Heart left ventricle (tissue), 16 donors: Measurements from ENCODE around the gene PGM2. TPM values are rescaled to one million over a fixed set of nuclear protein-coding genes. Genes with fewer than 3 reads are reported as not detected.

Experiments used
- ATAC-seq, 4 donors: fragments of 200-7000 bp; cut with Tn5 transposase; one replicate each; pipeline ENCODE4 v1.9.1; 2020 to 2022; ENCODE audit warnings: moderate library complexity in 4 of 4, mild to moderate bottlenecking in 3 of 4, moderate number of reproducible peaks in 1 of 4
- DNase-seq, 5 donors: peaks; one replicate each; pipeline ENCODE4 v3.0.0-alpha.2; 2020
- H3K27ac ChIP-seq, 12 donors: fragments of 200-600 bp; sonication (generic) in 4 of 12; one replicate each; pipeline versions ENCODE4 v1.5.0 to v1.8.0; 2016 to 2022; ENCODE audit warnings: mild to moderate bottlenecking in 2 of 12
- H3K27me3 ChIP-seq, 9 donors: fragments of 200-600 bp; sonication (generic) in 2 of 9; one replicate each; pipeline versions ENCODE4 v1.5.1 to v1.8.0; 2016 to 2022; ENCODE audit warnings: mild to moderate bottlenecking in 3 of 9
- H3K36me3 ChIP-seq, 9 donors: fragments of 200-600 bp; sonication (generic) in 2 of 9; one replicate each; pipeline versions ENCODE4 v1.5.0 to v1.8.0; 2018 to 2022; ENCODE audit warnings: mild to moderate bottlenecking in 2 of 9
- H3K4me1 ChIP-seq, 12 donors: fragments of 200-600 bp; sonication (generic) in 4 of 12; one replicate each; pipeline versions ENCODE4 v1.5.0 to v1.8.0; 2016 to 2022; ENCODE audit warnings: mild to moderate bottlenecking in 3 of 12
- H3K4me3 ChIP-seq, 12 donors: fragments of 200-600 bp; sonication (generic) in 4 of 12; one replicate each; pipeline versions ENCODE4 v1.5.0 to v1.8.0; 2017 to 2022; ENCODE audit warnings: mild to moderate bottlenecking in 9 of 12, moderate library complexity in 4 of 12
- H3K9me3 ChIP-seq, 12 donors: fragments of 200-600 bp; sonication (generic) in 4 of 12; one replicate each; pipeline versions ENCODE4 v1.5.0 to v1.8.0; 2016 to 2022; ENCODE audit warnings: mild to moderate bottlenecking in 1 of 12
- POLR2A ChIP-seq, 2 donors: fragments of 450-650 bp; IDR thresholded peaks; one replicate each; pipeline ENCODE4 v1.6.1; 2017; ENCODE audit warnings: antibody characterized with exemption in 2 of 2, mild to moderate bottlenecking in 2 of 2, moderate library complexity in 2 of 2
- WGBS, 4 donors: extraction: QIAGEN DNeasy Blood & Tissue Kit in 2 of 4; methylation state at CpG; one replicate each; pipeline versions ENCODE4 v1.1.5 to v1.1.7; 2013 to 2018; 5-methylcytosine and 5-hydroxymethylcytosine counted together
- intact Hi-C, 10 donors: fragments of 100-400 bp; cut with DNase I; formaldehyde crosslinking; loops; one replicate each; pipeline versions ENCODE4 v1.11.1 to v1.14.2; 2022
- polyA plus RNA-seq, 2 donors: library from polyadenylated mRNA; stranded (reverse); fragments of 200-250 nt; gene quantifications; one replicate each; pipeline ENCODE4 v1.2.3, GENCODE V29; 2013
- total RNA-seq, 9 donors: library from RNA; depleted of rRNA in 2 of 9; stranded (reverse); fragments of >200 nt in 2 of 9; fragmentation: NEBNext Ultra II Directional in 3 of 9; extraction: Animal tissue kit (Norgen Biotek cat#: 25700) in 3 of 9; gene quantifications; one replicate each; pipeline versions ENCODE4 v1.1.0 to v1.2.4, GENCODE V29; 2016 to 2023
- TF ChIP-seq, protein P1 (sequence below), 12 donors: fragments of 200-600 bp; sonication (generic) in 4 of 12; IDR thresholded peaks; one replicate each; pipeline versions ENCODE4 v1.5.0 to v1.8.0; 2018 to 2022; ENCODE audit warnings: antibody characterized with exemption in 12 of 12, mild to moderate bottlenecking in 5 of 12
- donor health status: ischemic (EF 13 %, LVEDD 7.1; RV severe dilation, severe dysfunction).
- donor health status: healthy with polysubstance abuse.
- donor health status: DM: no; HTN: yes; CAD: no.
- donor health status: DM: no; HTN: no; CAD: no.
- donor health status: ischemic (EF 25% LVEDD 6.9; RV normal size, moderate dysfunction).
- donor health status: ischemic (EF 25% LVEDD 5.7; RV mildly dilated, moderate dysfunction).
- donor health status: healthy.
- donor health status: DM: yes; HTN: yes; CAD: no.
- donor health status: ischemic (EF 35%, LVEDD 5.7; RV mildly dilated, moderate dysfunction).
- donor health status: nonischemic (EF 11% LVEDD 7.7; RV severe dilation, severe dysfunction).
- donor health status: DM: yes; HTN: yes; CAD: no.
- donor health status: PGD.
- donor health status: ischemic (EF 29% LVEDD 5.4; RV normal size, mild dysfunction).
- donor health status: nonischemic (EF 23%, LVEDD 6.1; RV moderate dilation, normal function).

PGM2 gene
- total and polyA plus RNA-seq, 11 donors: 3.3 to 18.4 (median 8.5) TPM

DNA sequence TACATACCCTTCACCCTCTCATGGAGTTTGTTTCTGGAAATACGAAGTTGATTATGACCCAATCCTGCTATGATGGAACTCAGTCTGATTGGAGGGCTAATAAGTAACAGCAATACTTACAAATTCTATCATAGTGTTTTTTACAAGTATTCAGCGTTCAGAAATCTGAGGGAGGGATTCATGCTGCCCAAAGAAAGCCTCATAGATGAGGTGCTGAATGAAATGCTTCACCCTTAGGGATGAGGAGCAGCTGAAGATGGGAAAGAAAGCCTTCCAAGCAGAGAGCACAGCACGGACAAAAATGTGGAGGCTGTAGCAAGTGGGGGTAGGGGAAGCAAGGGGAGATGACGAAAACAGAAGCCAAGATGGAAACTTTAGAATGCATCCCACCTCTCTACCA is 36.5 kb downstream of the PGM2 start:
- ATAC-seq: no peak
- H3K4me3 ChIP-seq: no peak overlapping the region
- peaks cover 0 to 62% (median 43%) of the 10 kb centered on the region in 9 donors for H3K36me3 ChIP-seq
- TF ChIP-seq, protein P1, sequence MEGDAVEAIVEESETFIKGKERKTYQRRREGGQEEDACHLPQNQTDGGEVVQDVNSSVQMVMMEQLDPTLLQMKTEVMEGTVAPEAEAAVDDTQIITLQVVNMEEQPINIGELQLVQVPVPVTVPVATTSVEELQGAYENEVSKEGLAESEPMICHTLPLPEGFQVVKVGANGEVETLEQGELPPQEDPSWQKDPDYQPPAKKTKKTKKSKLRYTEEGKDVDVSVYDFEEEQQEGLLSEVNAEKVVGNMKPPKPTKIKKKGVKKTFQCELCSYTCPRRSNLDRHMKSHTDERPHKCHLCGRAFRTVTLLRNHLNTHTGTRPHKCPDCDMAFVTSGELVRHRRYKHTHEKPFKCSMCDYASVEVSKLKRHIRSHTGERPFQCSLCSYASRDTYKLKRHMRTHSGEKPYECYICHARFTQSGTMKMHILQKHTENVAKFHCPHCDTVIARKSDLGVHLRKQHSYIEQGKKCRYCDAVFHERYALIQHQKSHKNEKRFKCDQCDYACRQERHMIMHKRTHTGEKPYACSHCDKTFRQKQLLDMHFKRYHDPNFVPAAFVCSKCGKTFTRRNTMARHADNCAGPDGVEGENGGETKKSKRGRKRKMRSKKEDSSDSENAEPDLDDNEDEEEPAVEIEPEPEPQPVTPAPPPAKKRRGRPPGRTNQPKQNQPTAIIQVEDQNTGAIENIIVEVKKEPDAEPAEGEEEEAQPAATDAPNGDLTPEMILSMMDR (IDR thresholded peaks at IDR 0.05): no peak
- TF ChIP-seq POLR2A (IDR thresholded peaks at IDR 0.05): no peak
- no peaks in the 10 kb centered on the region for H3K9me3 ChIP-seq
- H3K27me3 ChIP-seq: no peaks in the 10 kb centered on the region
- peaks cover 0 to 34% (median 14%) of the 10 kb centered on the region in 12 donors for H3K4me1 ChIP-seq
- WGBS, 4 donors: 81 to 91% (median 87%) methylated on average over 4 of the region's 4 CpGs
- no peak for DNase-seq
- intact Hi-C loops: no loop called here
- no peak overlapping the region for H3K27ac ChIP-seq

DNA sequence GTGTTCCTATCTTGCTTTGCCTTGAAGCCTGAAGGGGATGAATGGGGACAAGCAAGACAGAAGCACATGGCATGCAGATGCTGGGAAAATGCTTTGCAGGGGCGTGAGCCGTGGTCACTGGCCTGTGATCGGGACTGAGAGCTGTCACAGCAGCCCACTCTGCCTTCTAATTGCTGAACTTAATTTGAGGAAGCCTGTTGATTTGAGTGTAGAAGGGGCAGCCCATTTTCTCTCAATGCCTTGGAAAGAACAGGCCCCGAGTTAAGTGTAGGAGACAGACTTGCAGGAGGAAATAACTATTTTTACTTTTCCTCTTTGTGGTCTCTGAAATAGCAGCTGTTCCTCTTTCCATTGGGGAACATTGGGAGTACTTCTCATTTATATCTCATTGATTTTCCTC is 38.3 kb downstream of the PGM2 start:
- no peak for DNase-seq
- Histone ChIP-seq H3K4me3 (no peak overlapping the region), H3K4me1 (peaks cover 0 to 34% (median 14%) of the 10 kb centered on the region in 12 donors), H3K27me3 (no peaks in the 10 kb centered on the region), H3K36me3 (peaks cover 0 to 48% (median 28%) of the 10 kb centered on the region in 9 donors), H3K27ac (peak overlapping the region in 11 of 12 donors; percentile 6 to 77 (median 59)), H3K9me3 (no peaks in the 10 kb centered on the region)
- intact Hi-C loops: loop anchor here in 1 of 10 donors (5.0 kb wide), 1 partner anchor 37 kb away; the partner anchor contains the start of gene PGM2
- TF ChIP-seq, protein P1 (IDR thresholded peaks at IDR 0.05): no peak
- TF ChIP-seq POLR2A (IDR thresholded peaks at IDR 0.05): no peak
- WGBS, 4 donors: 59 to 81% (median 72%) methylated on average over 4 of the region's 4 CpGs
- ATAC-seq: peak in 3 of 4 donors; percentile 40 to 53 (median 46)

DNA sequence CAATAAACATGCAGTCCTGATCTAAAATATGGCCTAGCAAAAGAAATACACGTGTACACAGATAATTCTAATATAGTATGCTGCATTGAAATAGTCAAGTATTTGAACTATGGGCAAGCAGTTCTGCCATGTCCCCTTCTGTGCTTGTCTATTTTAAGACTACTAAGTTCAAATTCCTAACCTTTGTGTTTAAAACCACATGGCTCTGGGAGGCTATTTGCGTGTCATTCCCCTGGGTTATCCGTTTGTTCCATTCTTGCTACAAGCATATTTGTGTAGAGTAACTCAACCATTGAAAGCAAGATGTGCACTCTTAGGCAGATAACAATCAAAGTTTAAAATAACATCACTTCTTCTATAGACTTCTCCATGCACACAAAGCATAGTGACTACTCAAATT is 39.0 kb downstream of the PGM2 start:
- no peak for TF ChIP-seq POLR2A (IDR thresholded peaks at IDR 0.05)
- TF ChIP-seq, protein P1 (IDR thresholded peaks at IDR 0.05): no peak
- whole genome bisulfite sequencing, 4 donors: 41 to 60% (median 51%) methylated on average over 3 of the region's 3 CpGs
- Histone ChIP-seq H3K36me3 (peaks cover 0 to 45% (median 28%) of the 10 kb centered on the region in 9 donors), H3K9me3 (no peaks in the 10 kb centered on the region), H3K27ac (peak overlapping the region; percentile 9 to 77 (median 50)), H3K4me3 (no peak overlapping the region), H3K4me1 (peaks cover 0 to 34% (median 14%) of the 10 kb centered on the region in 12 donors), H3K27me3 (no peaks in the 10 kb centered on the region)
- DNase-seq (no peak), ATAC-seq (peak; percentile 78 to 91 (median 78))
- intact Hi-C loops: loop anchor here in 1 of 10 donors (5.0 kb wide), 1 partner anchor 38 kb away; the partner anchor contains the start of gene PGM2

DNA sequence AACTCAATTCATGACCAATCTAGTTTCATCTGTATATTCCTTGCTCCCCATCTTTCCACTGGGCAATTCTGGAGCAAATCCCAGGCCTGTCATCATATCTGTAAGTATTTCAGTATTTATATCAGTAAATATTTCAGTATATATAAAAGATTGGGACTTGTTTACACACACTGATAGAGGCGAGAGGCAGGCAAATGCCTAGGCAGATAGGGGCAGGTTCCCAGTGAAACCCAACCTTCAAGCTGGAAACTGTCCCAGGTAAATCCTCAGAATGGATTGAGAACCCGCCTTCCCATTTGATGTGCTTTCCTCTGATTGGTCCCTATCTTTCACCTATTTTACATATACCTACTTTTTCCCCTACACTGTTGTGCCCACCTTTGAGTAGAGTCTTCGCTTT is 40.6 kb downstream of the PGM2 start:
- Histone ChIP-seq H3K4me1 (peaks cover 0 to 36% (median 14%) of the 10 kb centered on the region in 12 donors), H3K27ac (no peak overlapping the region), H3K27me3 (no peaks in the 10 kb centered on the region), H3K9me3 (no peaks in the 10 kb centered on the region), H3K4me3 (no peak overlapping the region), H3K36me3 (peaks cover 0 to 29% (median 14%) of the 10 kb centered on the region in 9 donors)
- no peak for ATAC-seq
- intact Hi-C loops: loop anchor here in 1 of 10 donors (5.0 kb wide), 1 partner anchor 40 kb away; the partner anchor contains the start of gene PGM2
- no peak for DNase-seq
- TF ChIP-seq, protein P1 (IDR thresholded peaks at IDR 0.05): no peak
- no peak for TF ChIP-seq POLR2A (IDR thresholded peaks at IDR 0.05)
- 95 to 99% (median 97%) methylated on average over 3 of the region's 3 CpGs for WGBS, 4 donors
